ENCODE results near the gene FABP2. TPM values are rescaled to one million over a fixed set of nuclear protein-coding genes. Genes with fewer than 3 reads are reported as not detected.
"Not testable (repeated sequence)": the region's sequence is repeated elsewhere in the genome, so short reads cannot be mapped to it uniquely, and the experiment has no call there.

FABP2 gene
- total RNA-seq, 3 donors from 2014 or later (not counting 1 experiment from before 2014, with no cell fraction given): not detected

DNA sequence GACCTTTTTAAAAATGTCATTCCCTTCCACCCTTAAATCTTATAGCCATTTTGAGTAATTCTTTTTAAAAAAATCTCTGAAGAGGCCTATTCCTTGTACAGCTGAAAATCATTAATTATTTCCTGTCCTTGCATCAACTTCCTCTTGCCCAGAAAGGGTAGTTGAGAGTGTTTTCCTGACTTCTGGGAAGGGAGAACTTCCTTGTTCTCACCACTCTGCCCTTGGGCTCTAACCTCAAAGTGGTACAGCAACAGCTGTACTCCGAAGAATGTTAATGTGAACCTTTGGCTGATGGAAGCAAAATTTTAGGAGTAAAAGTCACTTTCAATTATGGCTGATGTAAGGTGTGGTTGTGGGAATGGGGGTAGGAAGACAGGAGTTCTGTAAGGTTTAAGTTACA is 15.1 kb upstream of the FABP2 start:
- ATAC-seq (no peak), DNase-seq (no peak)
- WGBS (ENCODE audit: insufficient coverage): 9% methylated on average over 1 of the region's 1 CpG
- no peak overlapping the region for H3K27ac Mint-ChIP-seq
- Histone ChIP-seq H3K27ac (ENCODE audit: low read length) (no peak overlapping the region), H3K4me3 (ENCODE audit: low read length) (no peak overlapping the region), H3K9me3 (ENCODE audit: control insufficient read depth, insufficient read depth, low read length) (no peaks in the 10 kb centered on the region), H3K27me3 (ENCODE audit: control insufficient read depth, insufficient read depth, low read length) (no peaks in the 10 kb centered on the region), H3K36me3 (ENCODE audit: control insufficient read depth, insufficient read depth, low read length) (no peaks in the 10 kb centered on the region), H3K4me1 (ENCODE audit: control insufficient read depth, insufficient read depth, low read length) (no peaks in the 10 kb centered on the region)
- no peaks in the 10 kb centered on the region for H3K4me1 Mint-ChIP-seq
- no peaks in the 10 kb centered on the region for H3K36me3 Mint-ChIP-seq
- TF ChIP-seq, protein P1, sequence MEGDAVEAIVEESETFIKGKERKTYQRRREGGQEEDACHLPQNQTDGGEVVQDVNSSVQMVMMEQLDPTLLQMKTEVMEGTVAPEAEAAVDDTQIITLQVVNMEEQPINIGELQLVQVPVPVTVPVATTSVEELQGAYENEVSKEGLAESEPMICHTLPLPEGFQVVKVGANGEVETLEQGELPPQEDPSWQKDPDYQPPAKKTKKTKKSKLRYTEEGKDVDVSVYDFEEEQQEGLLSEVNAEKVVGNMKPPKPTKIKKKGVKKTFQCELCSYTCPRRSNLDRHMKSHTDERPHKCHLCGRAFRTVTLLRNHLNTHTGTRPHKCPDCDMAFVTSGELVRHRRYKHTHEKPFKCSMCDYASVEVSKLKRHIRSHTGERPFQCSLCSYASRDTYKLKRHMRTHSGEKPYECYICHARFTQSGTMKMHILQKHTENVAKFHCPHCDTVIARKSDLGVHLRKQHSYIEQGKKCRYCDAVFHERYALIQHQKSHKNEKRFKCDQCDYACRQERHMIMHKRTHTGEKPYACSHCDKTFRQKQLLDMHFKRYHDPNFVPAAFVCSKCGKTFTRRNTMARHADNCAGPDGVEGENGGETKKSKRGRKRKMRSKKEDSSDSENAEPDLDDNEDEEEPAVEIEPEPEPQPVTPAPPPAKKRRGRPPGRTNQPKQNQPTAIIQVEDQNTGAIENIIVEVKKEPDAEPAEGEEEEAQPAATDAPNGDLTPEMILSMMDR (IDR thresholded peaks at IDR 0.05): no peak
- intact Hi-C loops (cut with micrococcal nuclease): no loop called here
- H3K4me3 Mint-ChIP-seq: no peak overlapping the region
- no peaks in the 10 kb centered on the region for H3K9me3 Mint-ChIP-seq
- no peaks in the 10 kb centered on the region for H3K27me3 Mint-ChIP-seq (ENCODE audit: low read depth in 2 of 2)

DNA sequence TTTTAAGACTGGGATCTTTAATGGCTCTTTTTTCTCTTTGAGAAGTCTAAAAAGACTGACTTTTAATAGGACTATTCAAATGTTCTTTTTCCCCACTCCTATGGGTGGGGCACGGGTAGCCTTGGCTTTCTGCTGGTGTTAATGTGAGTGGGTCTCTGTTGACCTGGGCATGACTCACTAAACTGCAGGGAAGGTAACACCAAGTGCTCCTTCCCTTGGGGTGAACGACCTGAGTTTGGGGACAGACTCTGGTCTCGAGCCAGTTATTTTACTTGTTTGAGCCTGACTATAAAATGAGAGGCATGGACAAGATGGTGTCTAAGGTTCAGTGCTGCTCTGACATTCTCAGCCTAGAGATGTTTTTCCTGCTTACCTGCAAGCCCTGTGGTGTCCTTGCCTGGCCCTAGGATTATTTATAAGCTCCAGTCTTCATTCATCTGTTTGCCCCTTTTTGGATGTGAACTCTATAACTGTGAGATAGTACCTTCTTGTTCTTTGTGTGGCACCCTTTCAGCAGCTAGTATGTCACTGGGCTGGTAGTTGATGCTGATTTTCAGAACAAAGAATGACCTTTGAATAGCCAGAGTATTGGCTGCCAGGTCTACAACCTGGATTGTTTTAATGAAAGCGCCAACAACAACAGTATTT is 14.5 kb upstream of the FABP2 start:
- DNase-seq; H3K27ac Mint-ChIP-seq; H3K4me3 Mint-ChIP-seq; H3K27me3 Mint-ChIP-seq (ENCODE audit: low read depth in 2 of 2); H3K4me1 ChIP-seq (ENCODE audit: control insufficient read depth, insufficient read depth, low read length); H3K9me3 Mint-ChIP-seq; ATAC-seq; H3K4me3 ChIP-seq (ENCODE audit: low read length); H3K27me3 ChIP-seq (ENCODE audit: control insufficient read depth, insufficient read depth, low read length); H3K36me3 Mint-ChIP-seq; intact Hi-C loops (cut with micrococcal nuclease); H3K9me3 ChIP-seq (ENCODE audit: control insufficient read depth, insufficient read depth, low read length); H3K36me3 ChIP-seq (ENCODE audit: control insufficient read depth, insufficient read depth, low read length); H3K4me1 Mint-ChIP-seq; H3K27ac ChIP-seq (ENCODE audit: low read length): not testable (repeated sequence)
- 84% methylated on average over 3 of the region's 4 CpGs for WGBS (ENCODE audit: insufficient coverage)

DNA sequence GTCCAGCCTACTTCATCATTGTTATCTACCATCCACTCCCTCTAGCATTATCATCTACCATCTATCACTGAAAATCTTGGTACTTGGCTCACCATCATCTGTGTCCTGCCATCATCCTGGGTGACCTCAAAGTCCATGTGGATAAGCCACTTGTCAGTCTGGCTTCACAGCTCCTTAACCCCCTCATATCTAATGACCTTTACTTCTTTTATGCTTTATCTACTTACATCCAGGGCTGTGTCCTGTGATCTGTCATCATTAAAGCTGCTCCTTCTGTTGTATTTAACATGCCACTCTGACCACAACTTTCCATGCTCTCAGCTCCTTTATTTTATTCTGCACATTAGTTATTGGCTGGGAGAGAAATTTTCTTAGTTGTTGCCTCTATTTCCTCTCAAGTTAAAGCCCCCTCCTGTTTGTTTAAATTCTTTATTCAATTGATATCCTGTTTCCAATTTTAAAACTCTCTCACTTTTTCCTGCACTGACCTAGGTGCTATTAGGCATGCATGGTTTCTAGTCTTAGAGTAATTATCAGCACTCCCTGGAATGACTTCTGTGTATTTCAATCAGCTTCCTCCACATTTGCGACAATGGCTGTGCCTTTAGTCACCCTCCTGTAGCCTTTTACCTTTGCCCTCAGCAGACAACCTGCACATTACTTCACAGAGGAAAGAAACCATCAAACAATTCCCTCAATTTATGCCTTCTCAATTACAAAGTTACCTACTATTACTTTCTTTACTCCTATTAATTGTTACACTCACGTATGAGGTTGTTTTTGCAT is 8.1 kb upstream of the FABP2 start:
- Mint-ChIP-seq H3K36me3 (no peaks in the 10 kb centered on the region), H3K27me3 (ENCODE audit: low read depth in 2 of 2) (peaks cover 0 to 10% of the 10 kb centered on the region in 2 donors), H3K4me3 (no peak overlapping the region), H3K4me1 (no peaks in the 10 kb centered on the region), H3K9me3 (no peaks in the 10 kb centered on the region), H3K27ac (no peak overlapping the region)
- DNase-seq: no peak
- intact Hi-C loops (cut with micrococcal nuclease): no loop called here
- 43% methylated on average over 1 of the region's 2 CpGs for WGBS (ENCODE audit: insufficient coverage)
- no peak overlapping the region for H3K27ac ChIP-seq (ENCODE audit: low read length)
- no peak overlapping the region for H3K4me3 ChIP-seq (ENCODE audit: low read length)
- H3K9me3 ChIP-seq (ENCODE audit: control insufficient read depth, insufficient read depth, low read length): no peaks in the 10 kb centered on the region
- no peaks in the 10 kb centered on the region for H3K36me3 ChIP-seq (ENCODE audit: control insufficient read depth, insufficient read depth, low read length)
- ATAC-seq: no peak
- TF ChIP-seq, protein P1 (IDR thresholded peaks at IDR 0.05): no peak
- H3K4me1 ChIP-seq (ENCODE audit: control insufficient read depth, insufficient read depth, low read length): no peaks in the 10 kb centered on the region
- no peaks in the 10 kb centered on the region for H3K27me3 ChIP-seq (ENCODE audit: control insufficient read depth, insufficient read depth, low read length)

DNA sequence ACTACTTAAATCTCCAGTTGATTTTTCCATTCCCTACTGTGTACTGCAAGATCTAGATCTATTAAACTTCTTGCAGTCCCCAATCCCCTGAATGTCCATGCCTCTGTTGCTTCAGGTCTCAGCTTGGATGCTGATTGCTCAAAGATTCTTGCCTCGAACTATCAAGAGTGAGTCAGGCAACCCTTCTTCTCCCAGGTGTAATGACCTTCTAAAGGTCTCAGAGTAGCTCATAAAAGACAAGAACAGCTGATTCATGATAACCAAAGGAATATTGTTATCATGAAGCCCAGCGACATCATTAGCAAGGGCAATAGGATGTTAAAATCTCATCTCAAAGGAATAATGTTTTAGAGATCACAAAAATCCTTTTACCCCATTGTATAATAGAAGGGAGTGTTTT is 6.8 kb upstream of the FABP2 start:
- H3K9me3 ChIP-seq (ENCODE audit: control insufficient read depth, insufficient read depth, low read length): no peaks in the 10 kb centered on the region
- intact Hi-C loops (cut with micrococcal nuclease): no loop called here
- TF ChIP-seq, protein P1 (IDR thresholded peaks at IDR 0.05): no peak
- WGBS (ENCODE audit: insufficient coverage): 78% methylated on average over 1 of the region's 2 CpGs
- Mint-ChIP-seq H3K4me1 (no peaks in the 10 kb centered on the region), H3K36me3 (no peaks in the 10 kb centered on the region), H3K27ac (no peak overlapping the region), H3K9me3 (no peaks in the 10 kb centered on the region), H3K4me3 (no peak overlapping the region), H3K27me3 (ENCODE audit: low read depth in 2 of 2) (peaks cover 0 to 10% of the 10 kb centered on the region in 2 donors)
- H3K4me3 ChIP-seq (ENCODE audit: low read length): no peak overlapping the region
- no peak for ATAC-seq
- no peak for DNase-seq
- H3K36me3 ChIP-seq (ENCODE audit: control insufficient read depth, insufficient read depth, low read length): no peaks in the 10 kb centered on the region
- H3K27ac ChIP-seq (ENCODE audit: low read length): no peak overlapping the region
- H3K4me1 ChIP-seq (ENCODE audit: control insufficient read depth, insufficient read depth, low read length): no peaks in the 10 kb centered on the region
- H3K27me3 ChIP-seq (ENCODE audit: control insufficient read depth, insufficient read depth, low read length): no peaks in the 10 kb centered on the region

Measured in natural killer cell (primary cell).